ENCODE results near the gene SLITRK3.

Gene SLITRK3

GRCh38 chr3:165217739-165218138 is 21.6 kb upstream of the SLITRK3 start:
- no peak for TF ChIP-seq SIN3A (IDR thresholded peaks at IDR 0.05; ENCODE audit: borderline replicate concordance, insufficient read depth, low read length)
- no peak for TF ChIP-seq REST (IDR thresholded peaks at IDR 0.05; ENCODE audit: insufficient read depth in 1 of 2, low read depth in 2 of 2, low read length in 2 of 2)
- TF ChIP-seq POLR2AphosphoS5 (IDR thresholded peaks at IDR 0.05; ENCODE audit: low read depth, low read length): no peak
- no peak for TF ChIP-seq FOXP2 (optimal IDR thresholded peaks at IDR 0.05; ENCODE audit: borderline replicate concordance, extremely low read depth, extremely low read length, insufficient read depth)
- TF ChIP-seq TAF1 (IDR thresholded peaks at IDR 0.05; ENCODE audit: borderline replicate concordance, insufficient read depth, low read length): no peak

- no peak for TF ChIP-seq FOXP2 (optimal IDR thresholded peaks at IDR 0.05; ENCODE audit: borderline replicate concordance, extremely low read depth, extremely low read length, insufficient read depth)
- TF ChIP-seq POLR2AphosphoS5 (IDR thresholded peaks at IDR 0.05; ENCODE audit: low read depth, low read length): no peak
- no peak for TF ChIP-seq REST (IDR thresholded peaks at IDR 0.05; ENCODE audit: insufficient read depth in 1 of 2, low read depth in 2 of 2, low read length in 2 of 2)
- TF ChIP-seq TAF1 (IDR thresholded peaks at IDR 0.05; ENCODE audit: borderline replicate concordance, insufficient read depth, low read length): no peak
- TF ChIP-seq SIN3A (IDR thresholded peaks at IDR 0.05; ENCODE audit: borderline replicate concordance, insufficient read depth, low read length): no peak
These were observed 16.4 kb upstream of the SLITRK3 start for GRCh38 chr3:165212580-165212979.

- no peak for TF ChIP-seq REST (IDR thresholded peaks at IDR 0.05; ENCODE audit: insufficient read depth in 1 of 2, low read depth in 2 of 2, low read length in 2 of 2)
- no peak for TF ChIP-seq TAF1 (IDR thresholded peaks at IDR 0.05; ENCODE audit: borderline replicate concordance, insufficient read depth, low read length)
- TF ChIP-seq FOXP2 (optimal IDR thresholded peaks at IDR 0.05; ENCODE audit: borderline replicate concordance, extremely low read depth, extremely low read length, insufficient read depth): no peak
- TF ChIP-seq SIN3A (IDR thresholded peaks at IDR 0.05; ENCODE audit: borderline replicate concordance, insufficient read depth, low read length): no peak
- no peak for TF ChIP-seq POLR2AphosphoS5 (IDR thresholded peaks at IDR 0.05; ENCODE audit: low read depth, low read length)
These were observed 15.5 kb upstream of the SLITRK3 start for GRCh38 chr3:165211721-165212120.

- no peak for TF ChIP-seq FOXP2 (optimal IDR thresholded peaks at IDR 0.05; ENCODE audit: borderline replicate concordance, extremely low read depth, extremely low read length, insufficient read depth)
- no peak for TF ChIP-seq REST (IDR thresholded peaks at IDR 0.05; ENCODE audit: insufficient read depth in 1 of 2, low read depth in 2 of 2, low read length in 2 of 2)
- no peak for TF ChIP-seq TAF1 (IDR thresholded peaks at IDR 0.05; ENCODE audit: borderline replicate concordance, insufficient read depth, low read length)
- no peak for TF ChIP-seq POLR2AphosphoS5 (IDR thresholded peaks at IDR 0.05; ENCODE audit: low read depth, low read length)
- no peak for TF ChIP-seq SIN3A (IDR thresholded peaks at IDR 0.05; ENCODE audit: borderline replicate concordance, insufficient read depth, low read length)
These were observed 14.5 kb upstream of the SLITRK3 start for GRCh38 chr3:165210727-165211126.

- TF ChIP-seq TAF1 (IDR thresholded peaks at IDR 0.05; ENCODE audit: borderline replicate concordance, insufficient read depth, low read length) (no peak), REST (IDR thresholded peaks at IDR 0.05; ENCODE audit: insufficient read depth in 1 of 2, low read depth in 2 of 2, low read length in 2 of 2) (no peak), SIN3A (IDR thresholded peaks at IDR 0.05; ENCODE audit: borderline replicate concordance, insufficient read depth, low read length) (no peak), FOXP2 (optimal IDR thresholded peaks at IDR 0.05; ENCODE audit: borderline replicate concordance, extremely low read depth, extremely low read length, insufficient read depth) (no peak), POLR2AphosphoS5 (IDR thresholded peaks at IDR 0.05; ENCODE audit: low read depth, low read length) (no peak)
These were observed 13.9 kb upstream of the SLITRK3 start for GRCh38 chr3:165210132-165210531.

Measured in PFSK-1 (cell line).